Esophagus squamous epithelium (tissue), 4 donors: Measurements from ENCODE around the gene TFCP2L1.

ENCODE experiments used
- POLR2A ChIP-seq, 4 donors: fragments of 450-650 bp; IDR thresholded peaks; one replicate each; pipeline ENCODE4 v1.6.1; 2017; ENCODE audit warnings: antibody characterized with exemption in 4 of 4, mild to moderate bottlenecking in 4 of 4, moderate library complexity in 3 of 4
- TF ChIP-seq, protein P1 (sequence below), 6 experiments: fragments of 450-650 bp in 4 of 6; fragments of 200-600 bp in 2 of 6; sonication (generic) in 2 of 6; IDR thresholded peaks; one replicate each; pipeline ENCODE4 v1.5.1; 2016 to 2019; ENCODE audit warnings: antibody characterized with exemption in 6 of 6, mild to moderate bottlenecking in 4 of 6, moderate library complexity in 4 of 6

GRCh38 chr2:121200419-121201315, 84.3 kb downstream of the TFCP2L1 start:
- TF ChIP-seq, protein P1, sequence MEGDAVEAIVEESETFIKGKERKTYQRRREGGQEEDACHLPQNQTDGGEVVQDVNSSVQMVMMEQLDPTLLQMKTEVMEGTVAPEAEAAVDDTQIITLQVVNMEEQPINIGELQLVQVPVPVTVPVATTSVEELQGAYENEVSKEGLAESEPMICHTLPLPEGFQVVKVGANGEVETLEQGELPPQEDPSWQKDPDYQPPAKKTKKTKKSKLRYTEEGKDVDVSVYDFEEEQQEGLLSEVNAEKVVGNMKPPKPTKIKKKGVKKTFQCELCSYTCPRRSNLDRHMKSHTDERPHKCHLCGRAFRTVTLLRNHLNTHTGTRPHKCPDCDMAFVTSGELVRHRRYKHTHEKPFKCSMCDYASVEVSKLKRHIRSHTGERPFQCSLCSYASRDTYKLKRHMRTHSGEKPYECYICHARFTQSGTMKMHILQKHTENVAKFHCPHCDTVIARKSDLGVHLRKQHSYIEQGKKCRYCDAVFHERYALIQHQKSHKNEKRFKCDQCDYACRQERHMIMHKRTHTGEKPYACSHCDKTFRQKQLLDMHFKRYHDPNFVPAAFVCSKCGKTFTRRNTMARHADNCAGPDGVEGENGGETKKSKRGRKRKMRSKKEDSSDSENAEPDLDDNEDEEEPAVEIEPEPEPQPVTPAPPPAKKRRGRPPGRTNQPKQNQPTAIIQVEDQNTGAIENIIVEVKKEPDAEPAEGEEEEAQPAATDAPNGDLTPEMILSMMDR (IDR thresholded peaks at IDR 0.05): no peak
- TF ChIP-seq POLR2A (IDR thresholded peaks at IDR 0.05): no peak
